Loucy (cell line): ENCODE results near the gene SLC2A4.

ENCODE experiments used
- H2AFZ ChIP-seq: fragments of 200-600 bp; sonication (generic); 2 replicates; pipeline ENCODE4 v1.6.0; 2016; ENCODE audit warnings: antibody characterized with exemption, mild to moderate bottlenecking, low read length, moderate library complexity
- H3F3A ChIP-seq: fragments of 200-600 bp; 2 replicates; pipeline ENCODE4 v1.6.0; 2016; ENCODE audit warnings: antibody characterized with exemption, low read depth, mild to moderate bottlenecking
- H3K27me3 ChIP-seq: fragments of 200-600 bp; sonication (generic); 2 replicates; pipeline ENCODE4 v1.6.1; 2014; ENCODE audit warnings: low read length, mild to moderate bottlenecking; ENCODE audit not compliant: insufficient read depth, poor library complexity, severe bottlenecking
- H3K36me3 ChIP-seq: fragments of 200-600 bp; sonication (generic); 2 replicates; pipeline ENCODE4 v1.6.1; 2016; ENCODE audit warnings: low read length; ENCODE audit not compliant: insufficient read depth
- H3K4me1 ChIP-seq: fragments of 200-600 bp; sonication (generic); 2 replicates; pipeline ENCODE4 v1.5.1; 2014; ENCODE audit warnings: low read length, mild to moderate bottlenecking; ENCODE audit not compliant: insufficient read depth, poor library complexity, severe bottlenecking
- H3K4me2 ChIP-seq: fragments of 200-600 bp; sonication (generic); 2 replicates; pipeline ENCODE4 v1.6.0; 2014; ENCODE audit warnings: antibody characterized with exemption, low read length, low read depth, mild to moderate bottlenecking; ENCODE audit not compliant: poor library complexity, severe bottlenecking
- H3K4me3 ChIP-seq: fragments of 200-600 bp; sonication (generic); 2 replicates; pipeline ENCODE4 v1.5.1; 2014; ENCODE audit warnings: low read length, mild to moderate bottlenecking, mixed read lengths; ENCODE audit not compliant: poor library complexity, severe bottlenecking
- H3K79me2 ChIP-seq: fragments of 200-600 bp; sonication (generic); 2 replicates; pipeline ENCODE4 v1.6.1; 2014; ENCODE audit warnings: low read length; ENCODE audit not compliant: insufficient read depth
- H3K9ac ChIP-seq: fragments of 200-600 bp; sonication (generic); 2 replicates; pipeline ENCODE4 v1.6.0; 2014; ENCODE audit warnings: mild to moderate bottlenecking, low read depth, low read length, moderate library complexity; ENCODE audit not compliant: poor library complexity, severe bottlenecking
- H3K9me2 ChIP-seq: fragments of 200-600 bp; sonication (generic); replicated peaks from 2 replicates; pipeline ENCODE4 v1.6.1; 2016; ENCODE audit warnings: low read depth, low read length, mixed read lengths
- H3K9me3 ChIP-seq: fragments of 200-600 bp; sonication (generic); 2 replicates; pipeline ENCODE4 v1.6.1; 2014; ENCODE audit warnings: mild to moderate bottlenecking, antibody characterized with exemption, low read length, low read depth; ENCODE audit not compliant: insufficient read depth
- H4K20me1 ChIP-seq: fragments of 200-600 bp; sonication (generic); 2 replicates; pipeline ENCODE4 v1.6.0; 2014; ENCODE audit warnings: antibody characterized with exemption, low read length, mild to moderate bottlenecking; ENCODE audit not compliant: insufficient read depth, poor library complexity, severe bottlenecking
- EZH2phosphoT487 ChIP-seq: fragments of 200-600 bp; IDR thresholded peaks from 2 replicates; pipeline ENCODE4 v1.6.1; 2018; ENCODE audit warnings: antibody characterized with exemption, mild to moderate bottlenecking, moderate library complexity, borderline replicate concordance
- TF ChIP-seq, protein P1 (sequence below): fragments of 200-600 bp; sonication (generic); conservative IDR thresholded peaks from 2 replicates; pipeline ENCODE4 v1.5.1; 2014; ENCODE audit warnings: mild to moderate bottlenecking, antibody characterized with exemption, low read length

Gene SLC2A4

DNA sequence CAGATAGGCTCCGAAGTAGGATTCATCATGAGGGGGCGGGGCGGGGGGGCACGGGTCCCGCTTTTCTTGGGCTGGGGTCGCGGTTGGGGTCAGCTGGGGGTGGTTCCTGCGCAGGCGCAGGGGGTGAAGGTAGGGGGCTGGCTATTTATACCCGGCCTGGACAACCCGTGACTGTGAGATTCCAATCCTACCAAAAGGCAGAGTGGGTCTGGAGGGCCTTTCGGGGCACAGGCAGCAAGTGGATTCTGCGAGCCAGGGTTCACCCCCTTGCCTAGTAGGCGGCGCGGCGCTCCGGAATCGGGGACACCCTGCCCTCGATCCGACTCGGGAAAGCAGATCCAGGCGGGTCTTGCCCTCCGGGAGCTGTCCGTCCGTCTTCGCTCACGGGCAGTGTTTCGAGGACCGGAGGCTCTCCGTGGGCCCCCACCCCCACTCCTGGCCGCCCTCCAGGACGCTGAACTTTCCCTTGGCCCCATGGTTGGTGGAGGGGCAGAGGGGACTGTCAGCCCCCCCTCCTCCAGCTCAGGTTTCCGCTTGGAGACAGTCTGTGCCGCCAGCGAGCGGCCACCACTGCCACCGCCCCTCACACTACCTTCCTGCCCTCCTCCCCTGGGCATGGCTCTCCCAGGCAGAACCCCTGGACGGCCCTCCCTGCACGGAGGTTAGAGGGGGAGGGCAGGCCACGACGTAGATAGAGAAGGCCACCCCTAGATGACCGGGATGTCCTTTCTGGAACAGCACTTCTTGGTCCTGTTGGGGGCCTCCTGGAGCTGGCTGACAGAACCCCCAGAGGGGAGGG, 634 bp downstream of the SLC2A4 start:
- no peak for TF ChIP-seq EZH2phosphoT487
- TF ChIP-seq, protein P1, sequence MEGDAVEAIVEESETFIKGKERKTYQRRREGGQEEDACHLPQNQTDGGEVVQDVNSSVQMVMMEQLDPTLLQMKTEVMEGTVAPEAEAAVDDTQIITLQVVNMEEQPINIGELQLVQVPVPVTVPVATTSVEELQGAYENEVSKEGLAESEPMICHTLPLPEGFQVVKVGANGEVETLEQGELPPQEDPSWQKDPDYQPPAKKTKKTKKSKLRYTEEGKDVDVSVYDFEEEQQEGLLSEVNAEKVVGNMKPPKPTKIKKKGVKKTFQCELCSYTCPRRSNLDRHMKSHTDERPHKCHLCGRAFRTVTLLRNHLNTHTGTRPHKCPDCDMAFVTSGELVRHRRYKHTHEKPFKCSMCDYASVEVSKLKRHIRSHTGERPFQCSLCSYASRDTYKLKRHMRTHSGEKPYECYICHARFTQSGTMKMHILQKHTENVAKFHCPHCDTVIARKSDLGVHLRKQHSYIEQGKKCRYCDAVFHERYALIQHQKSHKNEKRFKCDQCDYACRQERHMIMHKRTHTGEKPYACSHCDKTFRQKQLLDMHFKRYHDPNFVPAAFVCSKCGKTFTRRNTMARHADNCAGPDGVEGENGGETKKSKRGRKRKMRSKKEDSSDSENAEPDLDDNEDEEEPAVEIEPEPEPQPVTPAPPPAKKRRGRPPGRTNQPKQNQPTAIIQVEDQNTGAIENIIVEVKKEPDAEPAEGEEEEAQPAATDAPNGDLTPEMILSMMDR, result no peak
- Histone ChIP-seq H4K20me1 (no peaks in the 10 kb centered on the region), H3F3A (0 out of 2 replicates have a peak, but pooled peaks cover 3% of the 10 kb centered on the region), H3K9me2 (no peaks in the 10 kb centered on the region), H3K27me3 (no peaks in the 10 kb centered on the region), H2AFZ (peak overlapping the region; percentile 67), H3K79me2 (no peaks in the 10 kb centered on the region), H3K4me1 (peaks cover 13% of the 10 kb centered on the region), H3K4me3 (peak overlapping the region; percentile 69), H3K9ac (no peak overlapping the region), H3K36me3 (no peaks in the 10 kb centered on the region), H3K9me3 (no peaks in the 10 kb centered on the region), H3K4me2 (peak overlapping the region; percentile 90)

- Histone ChIP-seq H3K4me1 (peaks cover 13% of the 10 kb centered on the region), H3K4me2 (no peak overlapping the region), H3F3A (0 out of 2 replicates have a peak, but pooled peaks cover 3% of the 10 kb centered on the region), H3K9me2 (no peaks in the 10 kb centered on the region), H3K27me3 (no peaks in the 10 kb centered on the region), H3K79me2 (no peaks in the 10 kb centered on the region), H3K36me3 (no peaks in the 10 kb centered on the region), H3K9me3 (no peaks in the 10 kb centered on the region), H4K20me1 (no peaks in the 10 kb centered on the region), H2AFZ (no peak overlapping the region), H3K4me3 (no peak overlapping the region), H3K9ac (no peak overlapping the region)
- TF ChIP-seq, protein P1, result no peak
- TF ChIP-seq EZH2phosphoT487, result no peak
Measured at GRCh38 chr17:7282752-7283321, 1.3 kb downstream of the SLC2A4 start.

DNA sequence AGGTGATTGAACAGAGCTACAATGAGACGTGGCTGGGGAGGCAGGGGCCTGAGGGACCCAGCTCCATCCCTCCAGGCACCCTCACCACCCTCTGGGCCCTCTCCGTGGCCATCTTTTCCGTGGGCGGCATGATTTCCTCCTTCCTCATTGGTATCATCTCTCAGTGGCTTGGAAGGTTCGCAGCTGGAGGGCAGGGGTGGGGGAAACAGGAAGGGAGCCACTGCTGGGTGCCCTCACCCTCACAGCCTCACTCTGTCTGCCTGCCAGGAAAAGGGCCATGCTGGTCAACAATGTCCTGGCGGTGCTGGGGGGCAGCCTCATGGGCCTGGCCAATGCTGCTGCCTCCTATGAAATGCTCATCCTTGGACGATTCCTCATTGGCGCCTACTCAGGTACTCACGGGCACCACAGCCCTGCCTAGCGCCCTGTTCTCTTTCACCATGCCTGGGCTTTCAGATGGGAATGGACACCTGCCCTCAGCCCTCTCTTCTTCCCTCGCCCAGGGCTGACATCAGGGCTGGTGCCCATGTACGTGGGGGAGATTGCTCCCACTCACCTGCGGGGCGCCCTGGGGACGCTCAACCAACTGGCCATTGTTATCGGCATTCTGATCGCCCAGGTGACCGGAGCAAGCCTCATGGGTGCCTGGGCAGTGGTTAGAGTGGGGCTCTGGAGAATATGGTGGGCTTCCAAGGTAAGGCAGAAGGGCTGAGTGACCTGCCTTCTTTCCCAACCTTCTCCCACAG, 2.1 kb downstream of the SLC2A4 start:
- Histone ChIP-seq H3K27me3 (no peaks in the 10 kb centered on the region), H3K9ac (no peak overlapping the region), H3K4me1 (peaks cover 13% of the 10 kb centered on the region), H3K36me3 (no peaks in the 10 kb centered on the region), H2AFZ (no peak overlapping the region), H3K4me2 (no peak overlapping the region), H3F3A (0 out of 2 replicates have a peak, but pooled peaks cover 3% of the 10 kb centered on the region), H3K9me2 (no peaks in the 10 kb centered on the region), H4K20me1 (no peaks in the 10 kb centered on the region), H3K79me2 (no peaks in the 10 kb centered on the region), H3K9me3 (no peaks in the 10 kb centered on the region), H3K4me3 (no peak overlapping the region)
- no peak for TF ChIP-seq EZH2phosphoT487
- TF ChIP-seq, protein P1, result no peak
